ENCODE results near the gene VCL. TPM values are rescaled to one million over a fixed set of nuclear protein-coding genes. Genes with fewer than 3 reads are reported as not detected.

Gene VCL
- polyA plus RNA-seq, 1 donor from 2014 or later, result 11.2 TPM

DNA sequence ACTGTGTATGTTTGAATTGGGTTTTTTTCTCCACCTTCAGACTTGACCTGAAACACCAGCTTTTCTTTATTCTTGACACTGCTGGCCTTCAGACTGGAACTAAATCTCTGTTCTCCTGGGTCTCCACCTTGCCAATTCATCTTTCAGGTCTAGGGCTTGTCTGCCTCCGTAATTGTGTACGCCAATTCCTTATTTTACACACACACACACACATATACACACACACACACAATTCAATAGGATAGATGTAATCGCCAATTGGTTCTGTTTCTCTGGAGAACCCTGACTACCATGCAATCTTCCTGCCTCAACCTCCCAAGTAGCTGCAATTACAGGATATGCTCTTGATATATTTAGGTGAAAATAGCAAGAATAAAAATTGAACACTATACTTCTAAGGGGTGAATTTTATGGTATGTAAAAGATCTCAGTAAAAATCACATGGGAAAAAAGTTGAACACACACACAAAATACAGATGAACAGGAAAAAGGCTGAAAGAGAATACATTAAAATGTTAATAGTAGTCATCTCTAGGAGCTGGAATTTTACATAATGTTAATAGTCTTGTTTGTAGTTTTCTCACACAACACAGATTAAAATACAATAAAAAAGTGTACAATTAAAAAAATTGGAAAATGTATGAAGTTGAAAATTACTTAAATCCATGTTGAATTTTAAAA is 6.6 kb upstream of the VCL start:
- H2AFZ ChIP-seq (ENCODE audit: low read depth, low read length), result no peak overlapping the region
- no peak overlapping the region for H3K4me2 ChIP-seq (ENCODE audit: low read length)
- no peak for TF ChIP-seq EZH2 (IDR thresholded peaks at IDR 0.05; ENCODE audit: borderline replicate concordance, insufficient read depth, low read length, poor library complexity, severe bottlenecking)
- no peak for TF ChIP-seq TAF1 (IDR thresholded peaks at IDR 0.05; ENCODE audit: low read depth)
- TF ChIP-seq, protein P1, sequence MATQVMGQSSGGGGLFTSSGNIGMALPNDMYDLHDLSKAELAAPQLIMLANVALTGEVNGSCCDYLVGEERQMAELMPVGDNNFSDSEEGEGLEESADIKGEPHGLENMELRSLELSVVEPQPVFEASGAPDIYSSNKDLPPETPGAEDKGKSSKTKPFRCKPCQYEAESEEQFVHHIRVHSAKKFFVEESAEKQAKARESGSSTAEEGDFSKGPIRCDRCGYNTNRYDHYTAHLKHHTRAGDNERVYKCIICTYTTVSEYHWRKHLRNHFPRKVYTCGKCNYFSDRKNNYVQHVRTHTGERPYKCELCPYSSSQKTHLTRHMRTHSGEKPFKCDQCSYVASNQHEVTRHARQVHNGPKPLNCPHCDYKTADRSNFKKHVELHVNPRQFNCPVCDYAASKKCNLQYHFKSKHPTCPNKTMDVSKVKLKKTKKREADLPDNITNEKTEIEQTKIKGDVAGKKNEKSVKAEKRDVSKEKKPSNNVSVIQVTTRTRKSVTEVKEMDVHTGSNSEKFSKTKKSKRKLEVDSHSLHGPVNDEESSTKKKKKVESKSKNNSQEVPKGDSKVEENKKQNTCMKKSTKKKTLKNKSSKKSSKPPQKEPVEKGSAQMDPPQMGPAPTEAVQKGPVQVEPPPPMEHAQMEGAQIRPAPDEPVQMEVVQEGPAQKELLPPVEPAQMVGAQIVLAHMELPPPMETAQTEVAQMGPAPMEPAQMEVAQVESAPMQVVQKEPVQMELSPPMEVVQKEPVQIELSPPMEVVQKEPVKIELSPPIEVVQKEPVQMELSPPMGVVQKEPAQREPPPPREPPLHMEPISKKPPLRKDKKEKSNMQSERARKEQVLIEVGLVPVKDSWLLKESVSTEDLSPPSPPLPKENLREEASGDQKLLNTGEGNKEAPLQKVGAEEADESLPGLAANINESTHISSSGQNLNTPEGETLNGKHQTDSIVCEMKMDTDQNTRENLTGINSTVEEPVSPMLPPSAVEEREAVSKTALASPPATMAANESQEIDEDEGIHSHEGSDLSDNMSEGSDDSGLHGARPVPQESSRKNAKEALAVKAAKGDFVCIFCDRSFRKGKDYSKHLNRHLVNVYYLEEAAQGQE (IDR thresholded peaks at IDR 0.05; ENCODE audit: borderline replicate concordance), result no peak
- TF ChIP-seq SMC3 (conservative IDR thresholded peaks at IDR 0.05; ENCODE audit: poor library complexity), result no peak
- no peak for TF ChIP-seq EP300 (conservative IDR thresholded peaks at IDR 0.05; ENCODE audit: poor library complexity, severe bottlenecking)
- no peak for TF ChIP-seq CTCF (IDR thresholded peaks at IDR 0.05; ENCODE audit: poor library complexity, severe bottlenecking)
- no peak for TF ChIP-seq RAD21 (conservative IDR thresholded peaks at IDR 0.05)
- TF ChIP-seq MXI1 (conservative IDR thresholded peaks at IDR 0.05; ENCODE audit: poor library complexity, severe bottlenecking), result no peak
- no peak for TF ChIP-seq POLR2AphosphoS5 (IDR thresholded peaks at IDR 0.05)
- no peak overlapping the region for H3K27ac ChIP-seq (ENCODE audit: low read length)
- H3F3A ChIP-seq (ENCODE audit: insufficient read depth, low read length, poor library complexity, severe bottlenecking), result no peaks in the 10 kb centered on the region
- H3K9me2 ChIP-seq (ENCODE audit: insufficient read depth, low read length), result no peaks in the 10 kb centered on the region
- no peaks in the 10 kb centered on the region for H3K9me3 ChIP-seq (ENCODE audit: low read length)
- H3K36me3 ChIP-seq (ENCODE audit: insufficient read depth, low read length), result no peaks in the 10 kb centered on the region
- H3K9ac ChIP-seq (ENCODE audit: low read length), result no peak overlapping the region
- no peaks in the 10 kb centered on the region for H4K20me1 ChIP-seq (ENCODE audit: insufficient read depth)
- no peaks in the 10 kb centered on the region for H3K27me3 ChIP-seq (ENCODE audit: insufficient read depth, low read depth, low read length)
- no peak overlapping the region for H3K4me3 ChIP-seq (ENCODE audit: low read length)
- no peaks in the 10 kb centered on the region for H3K79me2 ChIP-seq (replicated peaks; ENCODE audit: insufficient read depth, low read length)

- H3K27me3 ChIP-seq (ENCODE audit: insufficient read depth, low read depth, low read length), result no peaks in the 10 kb centered on the region
- H3K36me3 ChIP-seq (ENCODE audit: insufficient read depth, low read length), result no peaks in the 10 kb centered on the region
- no peaks in the 10 kb centered on the region for H3K9me2 ChIP-seq (ENCODE audit: insufficient read depth, low read length)
- H3F3A ChIP-seq (ENCODE audit: insufficient read depth, low read length, poor library complexity, severe bottlenecking), result no peaks in the 10 kb centered on the region
- no peak overlapping the region for H2AFZ ChIP-seq (ENCODE audit: low read depth, low read length)
- no peak overlapping the region for H3K4me3 ChIP-seq (ENCODE audit: low read length)
- H3K79me2 ChIP-seq (replicated peaks; ENCODE audit: insufficient read depth, low read length), result no peaks in the 10 kb centered on the region
- no peaks in the 10 kb centered on the region for H4K20me1 ChIP-seq (ENCODE audit: insufficient read depth)
- no peak overlapping the region for H3K4me2 ChIP-seq (ENCODE audit: low read length)
- TF ChIP-seq, protein P1 (IDR thresholded peaks at IDR 0.05; ENCODE audit: borderline replicate concordance), result no peak
- TF ChIP-seq RAD21 (conservative IDR thresholded peaks at IDR 0.05), result no peak
- no peak for TF ChIP-seq MXI1 (conservative IDR thresholded peaks at IDR 0.05; ENCODE audit: poor library complexity, severe bottlenecking)
- H3K9ac ChIP-seq (ENCODE audit: low read length), result no peak overlapping the region
- H3K9me3 ChIP-seq (ENCODE audit: low read length), result no peaks in the 10 kb centered on the region
- no peak overlapping the region for H3K27ac ChIP-seq (ENCODE audit: low read length)
These were observed 6.1 kb upstream of the VCL start for GRCh38 chr10:73991884-73992245.
